ENCODE results near the gene RNF144B.

- TF ChIP-seq POLR2A (IDR thresholded peaks at IDR 0.05) (no peak), CTCF (IDR thresholded peaks at IDR 0.05) (no peak)
These were observed 6.5 kb downstream of the RNF144B start for GRCh38 chr6:18393698-18394097.
